Measurements from ENCODE around the gene SORCS3. TPM values are rescaled to one million over a fixed set of nuclear protein-coding genes. Genes with fewer than 3 reads are reported as not detected.

SORCS3 gene
- total RNA-seq, 1 donor from 2014 or later: not detected

GRCh38 chr10:105269689-105270088, 628.6 kb downstream of the SORCS3 start:
- DNase-seq (ENCODE audit: low read depth) (no peak), FAIRE-seq (no peak)
- Histone ChIP-seq H3K4me3 (ENCODE audit: low read depth, low read length) (no peak overlapping the region), H3K27me3 (ENCODE audit: control insufficient read depth, insufficient read depth, low read length) (no peaks in the 10 kb centered on the region), H3K36me3 (ENCODE audit: control insufficient read depth, insufficient read depth, low read length) (no peaks in the 10 kb centered on the region)
- no peak for TF ChIP-seq CTCF (IDR thresholded peaks at IDR 0.05; ENCODE audit: insufficient read depth, low read length, severe bottlenecking)

GRCh38 chr10:105274556-105275070, 633.5 kb downstream of the SORCS3 start:
- H3K27me3 ChIP-seq (ENCODE audit: control insufficient read depth, insufficient read depth, low read length): no peaks in the 10 kb centered on the region
- no peaks in the 10 kb centered on the region for H3K36me3 ChIP-seq (ENCODE audit: control insufficient read depth, insufficient read depth, low read length)
- FAIRE-seq (no peak), DNase-seq (ENCODE audit: low read depth) (no peak)
- H3K4me3 ChIP-seq (ENCODE audit: low read depth, low read length): no peak overlapping the region
- no peak for TF ChIP-seq CTCF (IDR thresholded peaks at IDR 0.05; ENCODE audit: insufficient read depth, low read length, severe bottlenecking)

GRCh38 chr10:105278439-105278838, 637.3 kb downstream of the SORCS3 start:
- no peaks in the 10 kb centered on the region for H3K27me3 ChIP-seq (ENCODE audit: control insufficient read depth, insufficient read depth, low read length)
- H3K4me3 ChIP-seq (ENCODE audit: low read depth, low read length): no peak overlapping the region
- FAIRE-seq (no peak), DNase-seq (ENCODE audit: low read depth) (no peak)
- no peak for TF ChIP-seq CTCF (IDR thresholded peaks at IDR 0.05; ENCODE audit: insufficient read depth, low read length, severe bottlenecking)
- H3K36me3 ChIP-seq (ENCODE audit: control insufficient read depth, insufficient read depth, low read length): no peaks in the 10 kb centered on the region

- no peak for TF ChIP-seq CTCF (IDR thresholded peaks at IDR 0.05; ENCODE audit: insufficient read depth, low read length, severe bottlenecking)
- H3K36me3 ChIP-seq (ENCODE audit: control insufficient read depth, insufficient read depth, low read length): no peaks in the 10 kb centered on the region
- DNase-seq (ENCODE audit: low read depth) (no peak), FAIRE-seq (no peak)
- H3K4me3 ChIP-seq (ENCODE audit: low read depth, low read length): no peak overlapping the region
- H3K27me3 ChIP-seq (ENCODE audit: control insufficient read depth, insufficient read depth, low read length): no peaks in the 10 kb centered on the region
Measured at GRCh38 chr10:105279101-105279500, 638.0 kb downstream of the SORCS3 start.

GRCh38 chr10:105280895-105281294, 639.8 kb downstream of the SORCS3 start:
- Histone ChIP-seq H3K4me3 (ENCODE audit: low read depth, low read length) (no peak overlapping the region), H3K27me3 (ENCODE audit: control insufficient read depth, insufficient read depth, low read length) (no peaks in the 10 kb centered on the region), H3K36me3 (ENCODE audit: control insufficient read depth, insufficient read depth, low read length) (no peaks in the 10 kb centered on the region)
- no peak for TF ChIP-seq CTCF (IDR thresholded peaks at IDR 0.05; ENCODE audit: insufficient read depth, low read length, severe bottlenecking)
- FAIRE-seq (no peak), DNase-seq (ENCODE audit: low read depth) (no peak)

Measured in bronchial epithelial cell (primary cell).